ENCODE data around the gene CSNK1D.
A peak's percentile ranks its signal among the peaks of the same experiment; 100 is the strongest.

Gene CSNK1D

DNA sequence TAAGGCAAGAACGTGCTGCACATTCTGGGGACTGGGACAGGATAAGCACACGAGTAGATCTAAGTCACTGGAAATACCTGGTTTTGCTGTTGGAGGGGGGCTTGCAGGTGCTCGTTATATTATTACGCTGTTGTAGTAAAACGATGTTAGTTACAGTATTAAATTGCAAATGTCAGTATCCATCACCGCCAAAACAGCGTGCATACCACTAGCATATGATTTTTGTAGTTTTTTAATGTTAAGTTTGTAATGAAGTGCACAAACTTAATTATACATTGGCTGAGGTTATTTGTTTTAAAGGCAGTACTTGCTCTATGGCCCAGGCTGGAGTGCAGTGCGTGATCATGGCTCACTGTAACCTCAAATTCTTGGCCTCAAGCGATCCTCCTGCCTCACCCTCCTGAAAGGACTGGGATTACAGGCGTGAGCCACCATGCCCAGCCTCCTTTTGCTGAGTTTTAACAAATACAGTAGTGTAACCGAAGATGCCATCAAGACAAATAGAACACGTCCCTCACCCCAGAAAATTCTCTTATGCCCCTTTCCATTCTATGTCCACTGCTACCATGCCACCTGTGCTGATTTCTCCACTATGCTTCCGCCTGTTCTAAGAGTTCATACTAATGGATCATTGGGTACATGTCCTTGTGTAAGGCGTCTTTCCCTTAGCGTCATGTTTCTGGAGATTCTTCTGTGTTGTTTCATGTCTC is 20.7 kb upstream of the CSNK1D start:
- DNase-seq, result no peak

DNA sequence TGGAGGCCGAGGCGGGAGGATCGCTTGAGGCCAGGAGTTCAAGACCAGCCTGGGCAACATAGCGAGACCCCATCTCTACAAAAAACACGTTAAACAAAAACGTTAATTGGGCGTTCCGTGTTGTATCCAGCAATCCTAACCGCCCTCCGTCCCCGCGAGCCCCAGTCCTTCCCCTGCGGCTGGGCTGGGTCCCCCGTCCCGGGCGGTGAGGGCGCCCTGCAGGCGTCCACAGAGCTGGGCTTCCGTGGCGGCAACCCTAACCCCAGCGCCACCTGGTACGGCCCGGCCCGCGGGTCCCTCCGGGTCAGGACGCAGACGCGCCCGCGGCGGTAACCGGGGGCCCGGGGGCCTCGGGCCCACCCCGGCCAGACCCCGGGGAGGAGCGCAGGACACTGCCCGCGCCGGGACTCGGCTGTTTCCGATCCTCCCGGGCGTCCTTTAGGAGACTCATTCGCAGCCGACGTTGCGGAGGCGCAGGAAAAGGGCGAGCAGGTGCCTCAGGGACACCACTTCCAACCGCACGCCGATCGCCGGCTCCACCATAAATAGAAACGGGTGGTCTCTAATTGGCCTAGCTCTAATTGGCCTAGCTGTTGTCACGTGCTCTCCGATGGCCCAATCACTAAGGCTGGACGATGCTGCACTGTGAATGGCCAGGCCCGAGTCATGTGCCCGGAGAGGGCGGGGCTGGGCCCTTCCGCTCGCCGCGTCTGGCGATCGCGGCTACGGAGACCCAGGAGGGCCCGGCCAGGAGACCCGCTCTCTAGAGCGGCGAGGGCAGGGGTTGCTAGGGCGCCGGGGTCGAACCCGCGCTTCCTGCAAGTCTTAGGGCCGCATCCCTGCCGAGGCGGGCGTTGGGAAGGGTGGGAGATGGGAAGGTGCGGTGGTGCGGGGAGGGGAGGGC is 19.0 kb upstream of the CSNK1D start:
- peak; percentile 97 for DNase-seq

DNA sequence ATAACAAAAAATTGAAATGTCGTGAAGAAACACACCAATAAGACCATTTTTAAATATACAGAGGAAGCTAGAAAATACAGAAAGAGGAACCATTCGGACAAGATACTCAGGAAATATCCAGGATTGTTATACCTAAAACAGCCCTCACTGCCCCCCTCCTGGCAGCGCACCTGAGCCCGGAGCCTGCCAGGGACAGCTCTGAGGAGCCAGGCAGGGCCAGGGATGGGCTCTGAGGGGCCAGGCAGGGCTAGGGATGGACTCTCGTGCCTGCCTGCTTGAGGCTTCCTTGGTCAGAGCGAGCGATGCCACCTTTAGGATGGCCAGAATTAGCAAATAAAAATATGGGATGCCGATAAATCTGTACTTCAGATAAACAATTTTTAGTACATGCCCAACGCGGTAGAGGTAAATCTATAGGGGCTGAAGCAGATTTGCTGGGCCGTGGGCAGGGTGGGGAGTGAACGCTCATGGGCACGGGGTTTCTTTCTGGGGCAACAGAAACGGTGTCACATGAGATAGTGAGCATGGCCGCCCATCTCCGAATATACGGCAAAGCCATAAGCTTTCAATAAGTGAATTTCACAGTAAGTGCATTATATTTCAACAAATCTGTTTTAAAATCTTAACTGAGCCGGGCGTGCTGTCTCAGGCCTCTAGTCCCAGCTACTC is 18.2 kb upstream of the CSNK1D start:
- DNase-seq, result no peak

- no peak for DNase-seq
Measured at GRCh38 chr17:82287868-82288801, 14.6 kb upstream of the CSNK1D start.

DNA sequence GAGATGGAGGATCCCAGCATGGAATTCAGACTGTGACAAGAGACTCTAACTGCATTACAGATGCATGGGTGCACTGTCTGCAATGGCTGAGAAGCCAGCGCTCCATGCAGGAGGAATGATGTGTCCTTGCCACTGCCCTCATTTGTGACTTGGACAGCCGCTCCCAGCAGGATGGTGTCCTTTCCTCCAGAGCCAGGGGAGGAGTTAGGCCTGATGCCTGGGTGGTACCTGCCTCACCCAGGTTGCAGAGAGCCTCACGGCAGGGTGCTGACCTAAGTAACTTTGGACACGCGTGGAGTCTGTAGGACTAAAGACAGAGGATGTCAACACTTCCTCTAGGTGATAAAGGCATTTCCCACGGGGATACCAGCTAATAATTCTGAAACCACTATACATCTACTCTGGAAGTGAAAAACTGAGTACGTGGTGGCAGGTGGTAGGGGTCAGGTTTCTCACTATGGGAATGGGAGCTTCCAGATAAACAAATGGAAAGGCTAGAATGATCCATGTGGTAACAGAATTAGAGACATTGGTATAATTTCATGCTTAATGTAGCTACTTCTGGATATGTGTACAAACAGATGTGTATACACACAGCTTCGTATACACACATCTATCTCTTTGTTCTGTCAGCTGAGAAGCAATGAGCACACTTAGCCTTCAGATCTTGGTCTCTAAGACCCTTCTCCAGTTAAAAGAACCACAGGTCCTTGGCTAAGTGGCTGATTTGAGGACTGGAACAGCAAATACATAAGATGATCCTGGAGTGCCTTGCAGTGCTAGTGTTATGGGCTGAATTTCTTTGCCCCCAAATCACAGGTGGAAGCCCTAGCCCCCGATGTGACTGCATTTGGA is 13.7 kb upstream of the CSNK1D start:
- no peak for DNase-seq

- no peak for DNase-seq
Measured at GRCh38 chr17:82285141-82285540, 11.6 kb upstream of the CSNK1D start.

GRCh38 chr17:82283208-82283749 is 9.8 kb upstream of the CSNK1D start:
- DNase-seq, result no peak

DNA sequence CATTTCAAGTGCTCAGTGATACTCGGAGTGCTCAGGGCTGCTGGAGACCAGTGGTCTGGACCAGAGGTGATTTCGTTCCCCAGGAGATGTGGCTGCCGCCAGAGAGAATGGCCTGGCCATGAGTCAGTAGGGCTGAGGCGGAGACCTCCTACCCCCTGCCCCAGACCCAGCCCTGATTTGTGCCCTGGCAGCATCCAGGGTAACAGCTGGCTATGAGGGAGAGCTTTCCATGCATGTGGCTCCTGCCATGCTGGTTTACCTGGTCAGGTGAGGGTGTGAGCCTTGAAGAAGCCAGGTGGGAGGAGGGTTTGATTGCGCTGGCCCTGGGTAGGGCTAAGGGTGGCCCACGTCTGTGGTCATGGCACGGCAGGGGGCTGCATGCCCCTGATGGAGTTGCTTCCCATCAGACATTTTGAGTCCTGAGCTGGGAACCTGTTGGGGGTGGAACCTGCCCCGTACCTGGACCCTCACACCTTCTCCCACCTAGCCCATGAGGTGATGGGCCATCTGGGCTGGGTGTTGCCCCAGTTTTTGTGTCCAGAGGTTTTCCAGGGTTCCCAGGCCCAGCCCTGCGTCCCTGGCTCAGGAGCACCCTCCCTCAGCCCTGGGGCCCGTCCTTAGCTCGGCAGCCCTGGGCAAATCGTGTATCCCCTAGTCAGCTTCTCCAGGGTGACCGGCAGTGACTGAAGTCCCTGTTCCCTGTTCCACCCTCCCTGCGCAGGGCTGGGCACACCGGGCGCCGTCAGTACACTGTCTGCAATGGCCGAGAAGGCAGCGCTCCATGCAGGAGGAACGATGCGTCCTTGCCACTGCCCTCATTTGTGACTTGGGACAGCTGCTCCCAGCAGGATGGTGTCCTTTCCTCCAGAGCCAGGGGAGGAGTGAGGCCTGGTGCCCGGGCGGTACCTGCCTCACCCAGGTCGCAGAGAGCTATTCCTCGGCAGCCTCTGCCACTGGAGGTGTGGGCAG is 9.0 kb upstream of the CSNK1D start:
- DNase-seq, result no peak

GRCh38 chr17:82281502-82282238 is 8.2 kb upstream of the CSNK1D start:
- DNase-seq, result no peak

GRCh38 chr17:82281076-82281475 is 7.6 kb upstream of the CSNK1D start:
- no peak for DNase-seq

DNA sequence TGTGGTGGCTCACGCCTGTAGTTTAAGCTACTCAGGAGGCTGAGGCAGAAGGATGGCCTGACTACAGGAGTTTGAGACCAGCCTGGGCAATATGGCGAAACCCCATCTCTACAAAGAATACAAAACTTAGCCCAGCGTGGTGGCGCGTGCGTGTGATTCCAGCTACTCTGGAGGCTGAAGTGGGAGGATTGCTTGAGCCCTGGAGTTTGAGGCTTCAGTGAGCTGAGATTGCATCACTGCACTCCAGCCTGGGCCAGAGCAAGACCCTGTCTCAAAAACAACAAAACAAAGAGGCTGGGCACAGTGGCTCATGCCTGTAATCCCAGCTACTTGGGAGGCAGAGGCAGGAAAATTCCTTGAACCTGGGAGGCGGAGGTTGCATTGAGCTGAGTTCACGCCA is 7.0 kb upstream of the CSNK1D start:
- DNase-seq, result no peak

- DNase-seq, result no peak
Measured at GRCh38 chr17:82278786-82279391, 5.4 kb upstream of the CSNK1D start.

DNA sequence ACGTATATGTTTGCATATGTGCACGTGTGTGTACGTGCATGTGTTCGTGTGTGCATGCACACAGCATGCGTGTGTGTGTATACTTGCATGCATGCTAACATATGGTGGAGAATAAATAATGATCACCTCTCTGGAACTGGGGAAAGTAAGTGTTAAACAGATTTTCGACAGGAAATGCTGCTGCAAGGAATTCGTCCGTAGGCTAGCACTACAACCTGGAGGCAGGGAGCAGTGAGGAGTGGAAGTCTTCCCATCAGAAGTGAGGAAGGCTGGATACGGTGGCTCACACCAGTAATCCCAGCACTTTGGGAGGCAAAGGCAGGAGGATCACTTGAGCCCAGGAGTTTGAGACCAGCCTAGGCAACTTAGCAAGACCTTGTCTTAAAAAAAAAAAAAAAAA is 4.8 kb upstream of the CSNK1D start:
- DNase-seq, result no peak

- no peak for DNase-seq
Measured at GRCh38 chr17:82277851-82278250, 4.4 kb upstream of the CSNK1D start.

- no peak for DNase-seq
Measured at GRCh38 chr17:82276938-82277337, 3.4 kb upstream of the CSNK1D start.

- no peak for DNase-seq
Measured at GRCh38 chr17:82275326-82275725, 1.8 kb upstream of the CSNK1D start.

DNA sequence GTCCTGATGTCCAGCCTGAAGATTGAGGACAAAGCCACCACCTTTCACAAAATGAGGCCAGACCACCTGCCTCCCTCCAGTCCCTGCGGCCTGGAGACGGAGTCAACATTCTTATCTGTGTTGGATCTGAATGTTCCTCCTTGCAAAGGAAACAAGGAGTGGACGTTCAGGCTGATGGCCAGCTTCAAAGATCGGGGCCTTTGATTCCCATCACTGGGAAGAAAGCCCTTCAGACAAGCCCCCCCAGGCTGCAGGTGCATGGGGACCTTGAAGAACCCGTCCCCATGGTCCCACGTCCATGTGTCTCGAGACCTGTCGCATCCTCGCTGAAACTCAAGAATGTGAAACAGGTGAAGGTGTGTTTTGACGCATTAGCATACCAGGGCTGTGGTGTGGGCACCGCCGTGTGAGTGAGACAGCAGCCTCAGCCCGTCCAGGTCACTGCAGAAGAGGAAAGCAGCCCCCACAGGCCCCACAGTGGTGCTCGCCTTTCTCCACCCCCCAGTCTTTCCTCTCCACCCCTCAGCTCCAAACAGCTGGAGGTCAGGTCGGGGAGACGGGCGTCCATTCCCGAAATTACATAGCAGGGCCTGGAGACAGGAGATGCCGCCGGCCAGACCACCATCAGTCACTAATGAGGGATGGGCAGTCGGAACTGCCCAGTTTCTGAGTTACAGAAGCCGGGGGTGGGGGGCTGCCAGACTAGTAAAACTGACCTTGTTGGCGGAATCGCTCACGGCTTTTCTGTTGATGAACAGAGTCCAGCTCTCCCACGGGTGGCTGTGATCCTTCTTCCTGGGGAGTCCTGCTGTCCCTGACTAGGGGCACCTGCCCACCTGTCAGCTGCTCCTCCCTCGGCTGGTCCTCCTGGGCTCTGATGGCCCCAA is 877 bp upstream of the CSNK1D start:
- DNase-seq, result no peak
